ENCODE results near the gene AZU1.
"Not testable (repeated sequence)": the region's sequence is repeated elsewhere in the genome, so short reads cannot be mapped to it uniquely, and the experiment has no call there.

The AZU1 gene

GRCh38 chr19:873561-874041, 46.0 kb downstream of the AZU1 start:
- no peak for DNase-seq

GRCh38 chr19:875265-875879, 47.7 kb downstream of the AZU1 start:
- no peak for DNase-seq

GRCh38 chr19:876089-876488, 48.5 kb downstream of the AZU1 start:
- no peak for DNase-seq

GRCh38 chr19:876780-877314, 49.2 kb downstream of the AZU1 start:
- no peak for DNase-seq

GRCh38 chr19:877992-878660, 50.5 kb downstream of the AZU1 start:
- not testable (repeated sequence) for DNase-seq

GRCh38 chr19:878751-879561, 51.3 kb downstream of the AZU1 start:
- DNase-seq = not testable (repeated sequence)

- DNase-seq = no peak
Measured at GRCh38 chr19:879711-880438, 52.2 kb downstream of the AZU1 start.
